ENCODE measurements around the gene BBX.
A peak's percentile ranks its signal among the peaks of the same experiment; 100 is the strongest.

The BBX gene

DNA sequence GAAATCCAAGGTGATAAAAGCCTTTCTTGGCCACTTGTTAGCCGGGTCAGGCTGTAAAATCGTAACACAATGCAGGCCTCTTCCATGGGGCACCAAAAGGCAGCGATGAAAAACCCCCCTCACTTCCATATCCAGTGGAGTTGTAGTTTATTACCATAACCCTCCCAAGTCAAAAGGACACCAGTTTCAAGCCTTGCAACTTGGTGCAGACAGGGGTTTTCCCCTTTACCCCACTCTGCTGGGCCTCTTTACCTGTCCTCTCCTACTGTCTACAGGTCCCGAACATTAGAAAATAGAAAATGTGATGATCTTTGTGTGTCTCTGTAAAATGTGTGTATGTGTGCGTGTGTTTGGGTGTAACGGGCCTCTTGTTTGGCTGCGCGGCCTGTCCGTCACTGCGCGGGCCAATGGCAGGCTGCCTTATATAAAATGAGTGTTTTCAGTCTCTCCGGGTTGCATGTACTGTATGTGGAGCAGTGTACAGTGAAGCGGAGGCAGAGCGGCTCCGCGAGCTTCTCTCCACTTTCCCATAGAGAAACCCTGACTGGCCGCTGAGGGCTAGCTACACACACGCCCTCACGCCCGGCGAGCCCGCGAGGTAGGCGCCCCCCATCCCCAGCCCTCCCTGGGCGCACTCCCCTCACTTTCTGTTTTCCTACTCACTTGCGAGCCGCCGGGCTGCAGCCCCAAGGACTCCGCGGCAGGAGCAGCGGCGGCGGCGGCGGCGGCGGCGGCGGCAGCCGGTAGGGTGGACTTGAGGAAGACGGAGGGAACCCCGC lies at the start of gene BBX:
Gene BBX (plus strand): TSS at position 453 of the 779 bp plus-strand sequence. CDS start 187,499 bp downstream, outside the sequence.
- DNase-seq (ENCODE audit: low spot score): peak; percentile 94

DNA sequence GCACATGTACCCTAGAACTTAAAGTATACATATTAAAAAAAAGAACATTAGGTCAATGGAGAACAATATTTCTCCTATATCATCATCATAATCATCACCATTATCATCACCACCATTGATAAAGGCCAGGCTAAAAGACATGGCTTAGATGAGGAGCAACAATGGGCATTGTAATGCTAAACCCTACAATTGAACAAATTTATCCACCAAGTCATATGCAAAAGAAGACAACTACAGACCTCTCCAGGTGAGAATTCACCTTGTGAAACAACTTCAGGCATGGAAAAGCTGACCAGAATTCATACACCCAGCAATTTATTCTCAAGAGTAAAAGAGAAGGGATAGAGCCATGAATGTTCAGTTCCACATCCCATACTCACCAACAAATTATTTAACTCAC lies 46.3 kb upstream of the BBX start:
- no peak for DNase-seq (ENCODE audit: low spot score)

DNA sequence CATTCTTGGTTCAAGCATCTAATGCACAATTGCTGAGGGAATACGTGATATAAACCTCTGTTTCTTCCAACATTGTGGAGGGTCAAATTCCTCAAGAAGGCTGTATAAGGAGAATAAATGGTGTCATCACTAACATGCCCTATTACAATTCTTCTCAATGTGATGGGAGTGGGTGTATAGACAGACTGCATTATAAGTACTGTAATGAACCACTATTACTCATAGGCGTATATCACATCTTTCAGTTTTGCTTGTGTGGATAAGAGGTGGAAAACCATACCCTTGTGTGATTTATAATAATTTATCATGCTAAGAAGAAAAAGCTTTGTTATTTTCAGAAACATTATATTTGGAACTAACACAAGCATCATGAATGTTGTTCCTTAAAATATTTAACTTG lies 35.3 kb upstream of the BBX start:
- DNase-seq (ENCODE audit: low spot score): no peak

DNA sequence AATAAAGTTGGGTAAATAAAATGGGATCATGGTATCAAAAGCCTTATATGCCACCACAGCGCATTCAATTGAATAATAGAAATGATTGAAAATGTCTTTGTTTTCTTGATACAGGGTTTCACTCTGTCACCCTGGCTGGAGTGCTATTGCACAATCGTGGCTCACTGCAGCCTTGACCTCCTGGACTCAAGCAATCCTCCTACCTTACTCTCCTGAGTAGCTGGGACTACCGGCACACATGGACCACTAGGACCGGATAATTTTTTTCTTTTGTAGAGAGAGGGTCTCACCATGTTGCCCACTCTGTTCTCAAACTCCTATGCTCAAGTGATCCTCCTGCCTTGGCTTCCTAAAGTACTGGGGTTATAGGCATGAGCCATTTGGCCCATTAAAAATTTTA lies 33.8 kb upstream of the BBX start:
- no peak for DNase-seq (ENCODE audit: low spot score)

DNA sequence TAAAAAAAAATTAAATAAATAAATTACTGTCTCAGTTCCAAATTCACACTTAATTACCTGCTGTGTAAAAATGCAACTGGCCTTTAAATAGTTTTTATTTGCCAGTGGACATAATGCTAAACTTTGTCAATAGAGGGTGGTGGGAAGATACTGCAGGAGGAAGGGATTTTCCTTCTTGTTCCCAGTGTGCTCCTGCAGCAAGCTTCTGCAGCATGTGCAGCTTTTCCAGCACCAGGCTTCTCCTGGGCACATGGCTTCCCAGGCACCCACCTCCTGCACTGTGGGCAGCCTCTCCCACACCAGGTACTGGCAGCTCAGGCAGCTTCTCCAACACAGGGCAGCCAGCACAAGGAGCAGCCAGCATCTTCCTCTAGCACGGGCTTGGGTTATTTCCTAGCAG lies 29.6 kb upstream of the BBX start:
- no peak for DNase-seq (ENCODE audit: low spot score)

DNA sequence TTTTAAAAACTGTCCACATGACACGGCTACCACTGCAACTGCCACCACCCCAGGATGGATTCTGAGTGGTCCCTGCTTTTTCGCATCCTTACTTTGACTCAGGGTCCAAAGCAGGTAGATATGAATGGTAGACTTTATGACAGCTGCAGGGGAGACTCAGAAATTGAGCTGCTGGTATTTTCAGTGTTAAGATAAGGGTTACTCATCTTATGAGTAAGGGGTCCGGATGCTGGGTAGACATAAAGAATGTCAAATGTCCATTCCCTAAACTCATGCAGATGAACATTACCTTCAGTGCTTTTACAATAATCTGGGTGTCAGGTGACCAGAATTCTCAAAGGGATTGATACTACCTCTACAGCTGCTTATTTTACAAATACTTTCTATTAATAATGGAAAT lies 25.9 kb upstream of the BBX start:
- peak; percentile 32 for DNase-seq (ENCODE audit: low spot score)

DNA sequence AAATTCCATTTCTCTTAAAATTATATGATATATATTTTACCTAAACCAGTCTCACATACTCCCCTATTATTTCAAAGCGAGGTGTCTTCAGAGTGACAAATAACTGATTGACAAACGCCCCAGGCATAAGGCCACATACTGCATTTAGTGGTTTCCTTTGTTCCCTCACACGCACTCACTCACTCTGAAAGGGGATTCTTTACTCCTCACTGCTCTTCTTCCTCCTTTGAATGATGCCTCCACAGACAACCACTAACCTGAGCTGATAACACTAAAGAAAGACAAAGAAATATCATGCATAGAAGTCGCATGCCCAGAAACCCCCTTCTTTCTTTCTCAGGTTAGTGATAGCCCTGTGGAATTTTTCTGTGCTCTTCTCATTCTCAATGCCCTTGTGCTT lies 24.1 kb upstream of the BBX start:
- no peak for DNase-seq (ENCODE audit: low spot score)

DNA sequence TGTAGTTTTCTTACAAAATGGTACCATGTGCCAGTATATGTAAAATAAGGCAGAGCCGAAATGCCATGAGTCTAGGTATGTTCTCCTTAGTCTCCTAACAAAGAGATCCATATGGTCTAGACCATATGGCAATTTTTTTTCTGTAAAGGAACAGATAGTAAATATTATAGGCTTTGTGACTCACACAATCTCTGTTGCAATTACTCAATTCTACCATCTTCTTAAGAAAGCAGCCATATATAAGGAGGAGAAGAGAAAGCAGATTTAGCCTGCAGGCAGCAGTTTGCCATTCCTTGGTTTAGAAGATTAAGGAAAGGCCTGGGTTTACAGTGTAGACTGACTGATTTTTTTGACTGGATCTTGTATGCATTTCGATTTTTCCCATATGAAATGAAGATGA lies 16.3 kb upstream of the BBX start:
- DNase-seq (ENCODE audit: low spot score): no peak

DNA sequence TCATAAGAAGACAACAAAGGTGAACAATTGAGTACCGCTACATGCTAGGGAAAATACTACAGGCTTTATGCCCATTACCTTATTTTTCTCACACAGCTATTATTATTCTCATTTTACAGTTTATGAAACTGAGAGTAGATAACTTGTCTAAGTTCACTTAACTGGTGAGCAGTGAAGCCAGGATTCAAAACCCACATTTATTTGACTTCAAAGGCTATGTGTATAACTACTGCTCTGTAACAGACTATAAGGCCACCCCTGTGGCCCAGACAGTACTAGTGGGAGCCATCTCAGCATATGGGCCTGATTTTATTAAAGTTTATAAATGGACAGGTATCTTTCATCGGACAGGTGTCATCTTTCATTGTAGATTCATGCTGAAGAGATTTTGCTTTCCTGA lies 14.4 kb upstream of the BBX start:
- DNase-seq (ENCODE audit: low spot score): no peak

DNA sequence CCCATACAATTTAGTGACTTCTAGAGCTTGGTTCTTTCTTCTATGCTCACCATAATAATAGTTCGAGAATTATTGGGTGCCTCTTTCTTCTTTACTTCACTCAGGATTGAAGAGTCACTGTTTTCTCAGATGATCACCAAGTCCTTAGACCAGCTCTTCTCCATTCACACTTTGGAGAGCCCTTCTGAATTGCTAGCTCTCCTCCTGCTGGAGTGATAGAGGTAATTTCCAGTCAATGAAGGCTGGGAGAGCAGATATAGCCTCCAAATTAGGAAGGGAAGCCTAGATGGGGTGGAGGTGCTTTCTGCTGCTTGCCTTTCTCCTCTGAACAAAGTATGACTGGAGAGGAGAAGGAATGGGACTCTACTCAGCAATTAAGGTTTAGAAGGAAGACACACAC lies 10.7 kb upstream of the BBX start:
- no peak for DNase-seq (ENCODE audit: low spot score)

DNA sequence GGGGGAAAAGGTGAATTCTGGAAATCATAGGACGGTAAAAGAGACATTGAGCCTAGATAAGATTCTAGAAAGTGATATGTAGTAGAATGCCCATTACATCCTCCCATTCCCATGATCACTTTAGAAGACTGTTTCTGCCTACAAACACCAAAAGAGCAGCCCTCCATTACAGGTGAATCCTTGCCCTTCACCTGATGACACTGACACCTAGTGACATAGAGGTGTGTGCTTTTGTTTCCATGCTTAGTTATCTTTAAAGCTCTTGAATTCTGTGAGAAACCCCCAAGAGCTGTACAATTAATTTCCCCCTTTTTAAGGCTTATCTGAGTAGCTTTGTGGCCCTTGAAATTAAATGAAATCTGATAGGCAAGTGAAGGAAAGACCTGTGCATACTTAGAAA lies 8.3 kb upstream of the BBX start:
- no peak for DNase-seq (ENCODE audit: low spot score)

DNA sequence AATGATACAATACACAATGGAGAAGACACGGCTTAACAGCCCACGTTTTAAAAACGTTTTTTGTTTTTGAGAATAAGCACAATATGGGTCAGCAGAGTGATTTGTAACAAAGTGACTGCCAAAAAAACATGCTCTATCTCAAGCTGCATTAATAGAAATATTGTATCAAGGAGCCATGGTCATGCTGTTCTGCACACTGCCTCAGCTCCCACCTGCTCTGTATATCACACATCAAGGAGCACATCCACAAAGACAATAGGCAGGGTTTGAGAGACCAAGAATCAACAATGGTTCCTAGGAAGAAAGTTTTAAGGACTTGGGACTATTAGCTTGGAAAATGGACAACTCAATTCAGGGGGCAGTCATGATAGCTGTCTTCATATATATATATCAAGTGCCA lies 6.3 kb upstream of the BBX start:
- DNase-seq (ENCODE audit: low spot score): no peak

DNA sequence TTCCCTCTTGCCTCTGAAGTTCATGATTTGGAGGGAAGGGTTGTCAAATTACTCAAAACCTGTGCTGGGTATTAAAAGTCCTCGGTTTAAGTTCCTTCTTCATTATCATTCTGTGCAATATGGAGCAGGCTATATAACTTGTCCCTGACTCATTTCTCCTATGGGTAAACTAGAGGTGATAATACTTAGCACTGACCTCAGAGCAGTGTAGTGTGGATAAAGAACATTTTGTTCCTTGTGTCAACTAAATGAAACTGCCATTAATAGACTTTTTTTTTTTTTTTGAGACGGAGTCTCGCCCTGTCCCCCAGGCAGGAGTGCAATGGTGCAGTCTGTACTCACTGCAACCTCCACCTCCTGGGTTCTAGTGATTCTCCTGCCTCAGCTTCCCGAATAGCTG lies 2.2 kb upstream of the BBX start:
- DNase-seq (ENCODE audit: low spot score): no peak

DNA sequence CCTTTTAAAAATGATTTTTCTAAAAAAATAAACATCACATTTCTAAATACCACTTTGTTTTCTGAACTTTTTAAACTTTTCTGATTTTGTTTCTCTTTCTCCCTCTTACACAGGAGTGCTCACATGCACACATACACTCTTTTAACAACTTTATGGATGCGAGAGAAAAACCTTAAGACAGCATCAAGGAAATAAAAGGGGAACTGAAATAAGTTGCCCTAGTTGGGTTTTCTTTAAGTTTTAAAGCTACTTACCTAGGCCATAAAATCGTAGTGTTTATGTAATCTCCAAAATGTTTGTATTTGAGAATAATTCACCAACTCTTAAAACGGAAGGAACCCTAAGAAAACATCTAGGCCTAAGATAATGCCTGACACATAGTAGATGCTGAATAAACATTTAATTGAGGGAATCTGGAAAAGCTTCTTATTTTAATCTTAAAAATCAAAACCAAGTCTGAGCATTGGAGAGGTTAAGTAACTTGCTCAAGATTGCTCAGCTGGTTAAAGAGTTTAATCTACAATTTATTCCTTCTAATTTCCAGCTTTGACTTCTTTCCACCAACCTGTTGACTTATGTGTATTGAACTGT lies 1.2 kb upstream of the BBX start:
- no peak for DNase-seq (ENCODE audit: low spot score)

DNA sequence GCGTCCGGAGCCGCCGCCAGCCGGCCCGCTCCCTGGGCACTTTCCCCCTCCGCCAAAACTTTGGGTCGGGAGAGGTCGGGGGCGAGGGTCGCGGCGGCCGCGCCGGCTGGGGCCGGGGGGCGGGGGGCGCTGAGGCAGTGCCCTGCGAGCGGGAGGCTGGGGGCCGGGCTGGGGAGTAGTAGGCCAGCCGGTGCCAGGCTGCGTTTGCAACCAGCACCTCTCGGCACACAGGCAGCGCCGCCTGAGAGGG lies 452 bp downstream of the BBX start:
- no peak for DNase-seq (ENCODE audit: low spot score)

DNA sequence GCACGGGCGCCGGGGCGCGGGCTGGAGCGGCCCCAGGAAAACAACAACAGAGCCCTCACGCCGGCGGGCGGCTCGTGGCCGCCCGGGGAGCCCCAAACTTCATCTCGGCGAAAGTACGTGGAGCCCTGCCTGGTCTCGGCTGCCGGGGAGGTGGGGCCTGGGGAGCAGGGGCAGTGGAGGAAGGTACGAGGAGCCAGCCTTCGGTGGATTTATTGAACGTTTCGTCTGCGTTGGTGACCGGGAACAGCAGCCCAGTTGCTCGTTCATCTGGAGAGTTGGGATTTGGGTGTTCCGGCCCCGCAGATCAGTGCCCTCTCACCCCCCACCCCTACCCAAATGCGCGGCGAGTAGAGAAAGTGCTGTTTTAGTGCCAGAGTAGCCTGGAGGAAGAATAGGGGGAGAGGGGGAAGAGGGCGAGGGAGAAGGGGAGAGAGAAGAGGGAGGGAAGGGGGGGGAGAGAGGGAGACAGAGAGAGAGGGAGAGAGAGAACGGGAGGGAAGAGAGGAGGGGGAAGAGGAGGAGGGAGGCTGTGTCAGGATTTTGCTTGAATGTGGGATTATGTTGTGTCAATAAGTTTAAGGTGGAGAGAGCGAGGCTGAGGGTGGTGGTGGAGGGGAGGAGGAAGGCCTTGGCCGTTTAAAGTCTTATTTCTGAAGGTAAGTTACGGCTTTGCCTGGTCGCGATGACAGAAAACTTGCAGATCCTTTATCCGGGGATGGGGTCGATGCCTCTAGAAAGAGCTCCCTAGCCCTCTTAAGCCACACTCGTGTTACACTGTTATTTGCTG lies 970 bp downstream of the BBX start:
- peak; percentile 61 for DNase-seq (ENCODE audit: low spot score)

DNA sequence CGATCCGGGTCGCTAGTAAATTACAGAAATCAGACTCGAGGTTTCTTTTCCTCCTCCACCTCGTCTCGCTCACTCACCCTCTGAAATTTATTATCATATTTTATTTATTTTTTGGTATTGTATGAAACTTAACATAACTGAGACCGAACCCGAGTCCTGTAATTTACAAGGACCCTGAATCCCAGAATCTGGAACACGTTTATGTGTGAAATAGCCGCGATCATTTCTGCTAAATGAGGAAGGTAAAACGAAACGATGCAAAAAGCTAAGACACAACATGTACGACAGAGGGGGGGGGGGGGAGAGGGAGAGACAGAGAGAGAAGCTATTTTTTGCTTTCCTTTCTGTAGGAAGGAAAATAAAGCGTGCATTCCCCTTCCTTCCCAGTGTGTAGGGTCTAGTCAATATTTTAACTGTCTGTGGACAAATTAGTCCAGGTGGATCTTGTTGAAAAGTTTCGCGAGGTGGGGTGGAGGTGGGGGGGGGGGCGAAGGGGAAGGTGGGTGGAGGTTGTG lies 1.6 kb downstream of the BBX start:
- DNase-seq (ENCODE audit: low spot score): peak; percentile 49

DNA sequence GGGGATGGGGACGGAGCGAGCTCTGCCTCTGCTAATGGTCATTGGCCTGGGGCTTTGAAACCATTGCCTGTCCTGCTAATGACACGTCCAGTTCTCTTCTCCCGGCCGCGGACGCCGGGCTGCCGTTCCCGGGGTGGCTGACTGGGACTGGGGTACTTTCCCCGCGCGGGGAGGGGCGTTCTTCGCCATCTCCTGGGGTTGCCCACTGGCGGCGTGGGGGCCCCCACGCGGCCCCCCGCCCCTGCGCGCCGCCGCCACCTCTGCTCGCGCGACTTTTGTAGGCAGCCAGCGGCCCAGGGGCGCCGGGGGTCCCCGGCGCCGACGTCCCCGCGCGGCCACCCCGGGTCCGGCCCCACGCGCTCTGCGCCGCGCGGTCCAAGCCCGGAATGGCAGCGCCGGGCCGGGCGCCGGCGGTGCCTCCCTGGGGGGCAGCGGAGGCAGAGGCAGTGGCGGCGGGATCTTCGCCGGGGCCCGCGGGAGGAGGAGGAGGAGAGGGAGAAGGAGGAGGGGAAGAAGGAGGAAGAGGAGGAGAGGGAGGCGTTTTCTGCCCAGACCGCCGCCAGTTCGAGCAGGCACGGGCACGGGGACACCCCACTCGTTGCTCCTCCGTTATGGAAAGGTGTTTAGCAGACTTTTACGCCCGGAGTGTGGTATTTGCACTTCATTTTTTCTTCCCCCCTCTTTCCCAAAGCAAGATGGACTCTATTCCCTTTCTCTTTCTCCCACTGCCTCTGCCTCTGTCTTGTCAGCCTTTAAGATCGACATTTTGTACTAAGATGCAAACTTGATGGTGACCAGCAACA lies 2.3 kb downstream of the BBX start:
- peak; percentile 80 for DNase-seq (ENCODE audit: low spot score)

DNA sequence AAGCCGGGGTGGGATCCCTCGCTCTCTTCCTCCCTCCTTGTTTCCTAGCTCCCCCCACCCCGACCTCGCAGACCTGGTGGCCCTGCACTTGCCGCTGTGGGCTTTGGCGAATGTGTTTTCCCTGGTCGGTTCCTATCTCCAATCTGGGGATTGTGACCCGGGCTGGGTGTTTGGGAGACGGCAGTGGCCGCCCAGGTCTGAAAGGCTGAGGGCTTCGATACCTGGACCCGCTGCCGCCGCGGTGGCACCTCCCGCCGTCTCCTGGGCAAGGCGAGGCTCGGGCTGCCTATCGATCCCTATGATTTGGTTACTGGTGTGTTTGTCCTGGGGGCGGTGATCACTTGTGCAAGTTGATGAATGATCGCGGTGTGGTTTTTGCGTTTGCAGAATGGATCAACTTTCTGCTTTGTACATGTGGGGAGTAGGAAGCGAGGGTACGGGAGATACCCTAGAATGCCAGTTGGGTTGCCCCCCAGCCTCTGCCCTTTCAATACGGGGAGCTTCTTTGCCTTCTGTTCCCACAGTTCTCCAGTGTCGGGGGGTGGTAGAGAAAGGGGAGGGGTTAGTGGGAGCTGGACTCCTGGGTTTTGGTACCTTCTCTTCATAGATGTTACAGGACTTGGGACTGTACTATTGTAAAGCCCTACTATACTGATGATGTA lies 3.0 kb downstream of the BBX start:
- no peak for DNase-seq (ENCODE audit: low spot score)

DNA sequence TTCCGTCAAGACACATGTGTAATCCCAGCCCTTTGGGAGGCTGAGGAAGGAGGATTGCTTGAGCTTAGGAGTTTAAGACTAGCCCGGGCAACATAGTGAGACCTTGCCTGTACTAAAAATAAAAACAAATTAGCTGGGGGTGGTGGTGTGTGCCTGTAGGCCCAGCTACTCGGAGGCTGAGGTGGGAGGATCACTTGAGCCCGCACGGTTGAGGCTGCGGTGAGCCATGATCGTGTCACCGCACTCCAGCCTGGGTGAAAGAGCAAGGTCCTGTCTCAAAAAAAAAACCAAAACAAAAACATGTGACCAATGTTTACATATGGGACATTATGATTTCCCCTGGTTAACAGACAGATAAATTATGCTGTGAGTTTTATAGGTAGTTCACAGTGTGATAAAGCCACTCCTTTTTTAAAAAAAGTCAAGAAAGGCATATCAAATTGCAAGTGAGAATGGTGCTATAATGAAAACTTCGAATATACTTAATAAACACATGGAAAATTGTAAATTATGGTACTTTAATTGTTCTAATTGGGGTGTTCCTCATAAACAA lies 9.2 kb downstream of the BBX start:
- no peak for DNase-seq (ENCODE audit: low spot score)

DNA sequence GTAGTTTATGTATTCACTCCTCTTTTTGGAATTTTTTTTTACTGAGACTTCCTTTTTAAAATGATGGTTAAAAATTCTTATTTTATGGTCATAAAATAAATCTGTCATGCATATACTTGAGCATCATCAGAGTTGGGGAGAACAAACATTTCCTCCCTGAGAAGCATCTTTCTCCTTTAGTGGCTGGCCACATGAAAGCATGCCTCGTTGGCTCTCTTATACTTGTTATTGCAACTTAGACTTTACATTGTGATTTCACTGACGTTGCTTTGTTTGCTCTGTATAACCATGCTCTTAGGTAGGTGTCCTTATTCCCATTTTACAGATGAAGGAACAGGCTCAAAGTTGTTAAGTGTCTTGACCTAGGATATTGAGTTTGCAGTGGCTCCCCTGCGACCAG lies 18.1 kb downstream of the BBX start:
- no peak for DNase-seq (ENCODE audit: low spot score)

DNA sequence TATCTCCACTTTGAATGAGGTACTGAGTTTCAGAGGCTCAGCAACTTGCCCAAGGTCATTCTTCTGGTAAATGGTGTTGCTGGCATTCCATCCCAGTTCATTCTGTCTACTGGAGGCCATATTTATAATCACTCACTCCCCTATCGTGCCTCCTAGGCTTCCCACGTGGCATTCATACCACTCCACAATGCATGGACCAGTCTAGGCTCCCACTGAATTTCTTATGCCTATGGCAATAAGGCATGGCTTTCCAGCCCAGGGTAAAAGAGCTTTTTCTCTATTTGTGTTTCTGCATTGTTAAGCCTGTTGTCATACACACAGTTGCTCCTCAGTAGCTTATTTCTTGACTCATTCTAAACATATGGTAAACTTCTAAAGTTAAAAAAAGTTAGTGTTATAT lies 19.9 kb downstream of the BBX start:
- no peak for DNase-seq (ENCODE audit: low spot score)
